Parathyroid adenoma (tissue), 2 donors: Measurements from ENCODE around the gene BRWD1.
"Not testable (repeated sequence)": the region's sequence is repeated elsewhere in the genome, so short reads cannot be mapped to it uniquely, and the experiment has no call there.

Experiments
- H2AFZ ChIP-seq: fragments of 300-600 bp; sonication (generic); one replicate; pipeline ENCODE4 v1.7.0; 2017; ENCODE audit warnings: antibody characterized with exemption, mild to moderate bottlenecking
- H3K27ac ChIP-seq: fragments of 300-600 bp; sonication (generic); one replicate; pipeline ENCODE4 v1.7.0; 2017
- H3K27me3 ChIP-seq: fragments of 300-600 bp; sonication (generic); one replicate; pipeline ENCODE4 v1.7.0; 2017; ENCODE audit warnings: low read length; ENCODE audit not compliant: control insufficient read depth, insufficient read depth
- H3K36me3 ChIP-seq: fragments of 300-600 bp; sonication (generic); one replicate; pipeline ENCODE4 v1.7.0; 2017; ENCODE audit warnings: low read length; ENCODE audit not compliant: control insufficient read depth, insufficient read depth
- H3K4me1 ChIP-seq: fragments of 300-600 bp; sonication (generic); one replicate; pipeline ENCODE4 v1.7.0; 2017; ENCODE audit warnings: control low read depth
- H3K4me2 ChIP-seq: fragments of 300-600 bp; sonication (generic); one replicate; pipeline ENCODE4 v1.7.0; 2017; ENCODE audit warnings: low read length
- H3K4me3 ChIP-seq: fragments of 300-600 bp; sonication (generic); one replicate; pipeline ENCODE4 v1.7.0; 2017; ENCODE audit warnings: low read depth, low read length
- H3K79me2 ChIP-seq: fragments of 300-600 bp; sonication (generic); one replicate; pipeline ENCODE4 v1.7.0; 2017; ENCODE audit warnings: control low read depth
- H3K9ac ChIP-seq: fragments of 300-600 bp; sonication (generic); one replicate; pipeline ENCODE4 v1.7.0; 2017; ENCODE audit warnings: mild to moderate bottlenecking
- H3K9me3 ChIP-seq: fragments of 300-600 bp; sonication (generic); one replicate; pipeline ENCODE4 v1.7.0; 2017; ENCODE audit warnings: low read length; ENCODE audit not compliant: control insufficient read depth
- CTCF ChIP-seq: fragments of 300-600 bp; sonication (generic); IDR thresholded peaks from one replicate; pipeline ENCODE4 v1.7.0; 2017; ENCODE audit warnings: antibody characterized with exemption, mild to moderate bottlenecking
- donor health status: primary hyperparathyroidism.

BRWD1 gene

DNA sequence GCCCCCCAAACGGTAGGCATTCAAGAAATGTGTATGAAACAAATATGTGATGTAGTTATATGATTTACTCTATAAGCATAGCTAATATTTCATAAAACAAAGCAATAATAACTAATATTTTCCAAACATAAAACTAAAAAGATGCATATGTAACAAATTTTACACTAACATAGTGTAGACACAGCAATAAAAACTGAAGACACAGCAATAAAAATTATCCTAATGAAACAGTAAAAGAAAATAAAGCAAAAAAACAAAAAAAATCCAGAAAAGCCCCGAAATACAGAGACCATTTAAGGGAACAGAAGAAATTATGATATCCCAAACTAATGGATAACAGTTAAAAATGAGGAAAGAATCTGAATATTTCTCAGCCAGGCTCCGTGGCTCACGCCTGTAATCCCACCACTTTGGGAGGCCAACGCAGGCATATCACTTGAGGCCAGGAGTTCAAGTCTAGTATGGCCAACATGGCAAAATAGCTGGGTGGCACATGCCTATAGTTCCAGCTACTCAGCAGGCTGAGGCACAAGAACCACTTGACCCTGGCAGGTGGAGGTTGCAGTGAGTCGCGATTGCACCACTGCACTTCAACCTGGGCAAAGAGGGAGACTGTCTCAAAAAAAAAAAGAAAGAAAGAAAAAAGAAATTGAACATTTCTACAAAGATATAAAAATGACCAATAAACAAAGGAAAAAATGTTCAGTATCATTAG is 92.0 kb downstream of the BRWD1 start:
- H3K79me2 ChIP-seq, result no peaks in the 10 kb centered on the region
- no peak overlapping the region for H3K4me3 ChIP-seq
- no peak overlapping the region for H2AFZ ChIP-seq
- H3K4me2 ChIP-seq, result no peak overlapping the region
- no peak overlapping the region for H3K9ac ChIP-seq
- H3K27me3 ChIP-seq, result no peaks in the 10 kb centered on the region
- no peaks in the 10 kb centered on the region for H3K36me3 ChIP-seq
- no peaks in the 10 kb centered on the region for H3K9me3 ChIP-seq
- H3K4me1 ChIP-seq, result no peaks in the 10 kb centered on the region
- no peak for TF ChIP-seq CTCF
- H3K27ac ChIP-seq, result no peak overlapping the region

DNA sequence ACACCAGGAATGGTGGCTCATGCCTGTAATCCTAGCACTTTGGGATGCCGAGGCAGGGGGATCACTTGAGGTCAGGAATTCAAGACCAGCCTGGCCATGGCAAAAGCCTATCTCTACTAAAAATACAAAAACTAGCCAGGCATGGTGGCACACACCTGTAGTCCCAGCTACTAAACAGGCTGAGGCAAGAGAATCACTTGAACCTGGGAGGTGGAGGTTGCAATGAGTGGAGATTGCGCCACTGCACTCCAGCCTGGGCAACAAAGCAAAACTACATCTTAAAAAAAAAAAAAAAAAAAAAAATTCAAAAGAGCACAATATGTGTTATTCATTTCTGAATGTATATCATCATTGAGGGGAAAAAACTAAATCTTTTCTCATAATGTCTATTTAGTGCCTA is 92.6 kb downstream of the BRWD1 start:
- not testable (repeated sequence) for H3K9ac ChIP-seq, H3K4me1 ChIP-seq

GRCh38 chr21:39220150-39220549 is 93.3 kb downstream of the BRWD1 start:
- no peak for TF ChIP-seq CTCF
- Histone ChIP-seq H3K27me3 (no peaks in the 10 kb centered on the region), H3K36me3 (no peaks in the 10 kb centered on the region), H2AFZ (no peak overlapping the region), H3K4me1 (no peaks in the 10 kb centered on the region), H3K9ac (no peak overlapping the region), H3K4me3 (no peak overlapping the region), H3K27ac (no peak overlapping the region), H3K9me3 (no peaks in the 10 kb centered on the region), H3K79me2 (no peaks in the 10 kb centered on the region), H3K4me2 (no peak overlapping the region)

More for the DNA sequence above, 92.6 kb downstream of the BRWD1 start:
- not testable (repeated sequence) for H3K79me2 ChIP-seq, H3K9me3 ChIP-seq, H3K27me3 ChIP-seq, H3K4me2 ChIP-seq, H2AFZ ChIP-seq, H3K27ac ChIP-seq, H3K36me3 ChIP-seq, H3K4me3 ChIP-seq

DNA sequence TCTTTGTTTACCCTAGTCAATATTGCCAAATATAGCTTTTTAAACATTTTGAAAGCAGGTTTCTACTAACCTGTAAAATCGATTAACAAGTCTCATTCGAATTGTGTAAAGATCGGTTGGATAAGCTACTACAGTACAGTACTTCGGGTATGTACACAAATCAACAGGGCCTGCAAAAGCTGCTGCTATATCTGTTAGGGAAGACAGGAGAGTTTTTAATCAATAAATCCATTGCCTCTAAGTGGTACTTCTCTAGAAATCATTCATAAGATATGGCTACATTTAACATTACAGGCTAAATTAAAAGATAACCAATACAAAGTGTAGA is 95.4 kb downstream of the BRWD1 start:
- TF ChIP-seq CTCF, result no peak
- H3K4me3 ChIP-seq, result no peak overlapping the region
- H3K27me3 ChIP-seq, result no peaks in the 10 kb centered on the region
- no peaks in the 10 kb centered on the region for H3K79me2 ChIP-seq
- H3K27ac ChIP-seq, result no peak overlapping the region
- H3K4me2 ChIP-seq, result no peak overlapping the region
- H3K9me3 ChIP-seq, result no peaks in the 10 kb centered on the region
- no peak overlapping the region for H3K9ac ChIP-seq
- H2AFZ ChIP-seq, result no peak overlapping the region
- H3K36me3 ChIP-seq, result no peaks in the 10 kb centered on the region
- no peaks in the 10 kb centered on the region for H3K4me1 ChIP-seq

- Histone ChIP-seq H3K27me3 (no peaks in the 10 kb centered on the region), H3K9ac (no peak overlapping the region), H2AFZ (no peak overlapping the region), H3K4me2 (no peak overlapping the region), H3K36me3 (no peaks in the 10 kb centered on the region), H3K27ac (no peak overlapping the region), H3K79me2 (no peaks in the 10 kb centered on the region), H3K4me1 (no peaks in the 10 kb centered on the region), H3K4me3 (no peak overlapping the region), H3K9me3 (no peaks in the 10 kb centered on the region)
- no peak for TF ChIP-seq CTCF
These were observed 95.9 kb downstream of the BRWD1 start for GRCh38 chr21:39217356-39218081.
